IPS-15b (cell line): ENCODE measurements around the gene ABHD3.
"Not testable (repeated sequence)": the region's sequence is repeated elsewhere in the genome, so short reads cannot be mapped to it uniquely, and the experiment has no call there.

ENCODE experiments used
- H3K27me3 ChIP-seq: one replicate; pipeline ENCODE4 v1.6.1; 2013; ENCODE audit warnings: low read length; ENCODE audit not compliant: control insufficient read depth, insufficient read depth
- H3K36me3 ChIP-seq: one replicate; pipeline ENCODE4 v1.6.1; 2013; ENCODE audit warnings: low read length; ENCODE audit not compliant: control insufficient read depth, insufficient read depth
- H3K4me1 ChIP-seq: one replicate; pipeline ENCODE4 v1.6.1; 2013; ENCODE audit warnings: mild to moderate bottlenecking, low read length; ENCODE audit not compliant: control insufficient read depth, insufficient read depth
- H3K4me3 ChIP-seq: one replicate; pipeline ENCODE4 v1.5.1; 2013; ENCODE audit warnings: low read depth, low read length
- H3K9ac ChIP-seq: one replicate; pipeline ENCODE4 v1.6.1; 2013; ENCODE audit warnings: low read depth, mild to moderate bottlenecking, low read length
- H3K9me3 ChIP-seq: one replicate; pipeline ENCODE4 v1.6.1; 2013; ENCODE audit warnings: mild to moderate bottlenecking, low read length; ENCODE audit not compliant: control insufficient read depth, insufficient read depth

Gene ABHD3

GRCh38 chr18:21636769-21637168, 67.8 kb downstream of the ABHD3 start:
- Histone ChIP-seq H3K4me1 (no peaks in the 10 kb centered on the region), H3K9me3 (no peaks in the 10 kb centered on the region), H3K36me3 (peaks cover 4% of the 10 kb centered on the region), H3K9ac (no peak overlapping the region), H3K27me3 (no peaks in the 10 kb centered on the region), H3K4me3 (no peak overlapping the region)

GRCh38 chr18:21634588-21635199, 69.9 kb downstream of the ABHD3 start:
- no peaks in the 10 kb centered on the region for H3K9me3 ChIP-seq
- no peak overlapping the region for H3K9ac ChIP-seq
- peaks cover 11% of the 10 kb centered on the region for H3K36me3 ChIP-seq

GRCh38 chr18:21632393-21632792, 72.2 kb downstream of the ABHD3 start:
- no peak overlapping the region for H3K4me3 ChIP-seq
- no peaks in the 10 kb centered on the region for H3K9me3 ChIP-seq
- H3K36me3 ChIP-seq: peaks cover 17% of the 10 kb centered on the region
- H3K9ac ChIP-seq: no peak overlapping the region
- no peaks in the 10 kb centered on the region for H3K27me3 ChIP-seq
- H3K4me1 ChIP-seq: no peaks in the 10 kb centered on the region

More at GRCh38 chr18:21634588-21635199, 69.9 kb downstream of the ABHD3 start:
- Histone ChIP-seq H3K27me3 (no peaks in the 10 kb centered on the region), H3K4me1 (no peaks in the 10 kb centered on the region), H3K4me3 (no peak overlapping the region)

GRCh38 chr18:21629089-21629832, 75.3 kb downstream of the ABHD3 start:
- Histone ChIP-seq H3K9ac (no peak overlapping the region), H3K9me3 (no peaks in the 10 kb centered on the region), H3K4me3 (no peak overlapping the region), H3K27me3 (no peaks in the 10 kb centered on the region), H3K36me3 (peaks cover 26% of the 10 kb centered on the region), H3K4me1 (no peaks in the 10 kb centered on the region)

- H3K9me3 ChIP-seq, H3K4me1 ChIP-seq, H3K27me3 ChIP-seq, H3K36me3 ChIP-seq, H3K4me3 ChIP-seq, H3K9ac ChIP-seq: not testable (repeated sequence)
Observed at GRCh38 chr18:21621640-21622039, 82.9 kb downstream of the ABHD3 start.

- H3K9me3 ChIP-seq: no peaks in the 10 kb centered on the region
- no peaks in the 10 kb centered on the region for H3K27me3 ChIP-seq
- H3K9ac ChIP-seq: peak within 1 kb of the TSS; percentile 99
- H3K4me3 ChIP-seq: peak within 1 kb of the TSS; percentile 99
- peaks cover 4% of the 10 kb centered on the region for H3K36me3 ChIP-seq
- no peaks in the 10 kb centered on the region for H3K4me1 ChIP-seq
Observed at GRCh38 chr18:21612125-21613039, 92.2 kb downstream of the ABHD3 start, which contains the start of gene SNRPD1. Gene SNRPD1, plus strand, starts transcription at chr18:21612314. Its CDS starts 116 bp downstream, at chr18:21612430.

- H3K27me3 ChIP-seq, H3K9me3 ChIP-seq, H3K4me1 ChIP-seq, H3K36me3 ChIP-seq: not testable (repeated sequence)
- H3K9ac ChIP-seq: peak overlapping the region; percentile 99
- peak overlapping the region; percentile 99 for H3K4me3 ChIP-seq
Observed at GRCh38 chr18:21611401-21612124, 93.0 kb downstream of the ABHD3 start.

GRCh38 chr18:21605213-21605612, 99.4 kb downstream of the ABHD3 start:
- Histone ChIP-seq H3K9ac (no peak overlapping the region), H3K9me3 (no peaks in the 10 kb centered on the region), H3K4me3 (no peak overlapping the region), H3K4me1 (no peaks in the 10 kb centered on the region), H3K36me3 (no peaks in the 10 kb centered on the region), H3K27me3 (no peaks in the 10 kb centered on the region)

- no peak overlapping the region for H3K4me3 ChIP-seq
- no peaks in the 10 kb centered on the region for H3K9me3 ChIP-seq
Observed at GRCh38 chr18:21604671-21605070, 99.9 kb downstream of the ABHD3 start.

GRCh38 chr18:21602299-21602587, 102.3 kb downstream of the ABHD3 start:
- H3K9ac ChIP-seq: no peak overlapping the region
- no peaks in the 10 kb centered on the region for H3K36me3 ChIP-seq
- H3K4me1 ChIP-seq: peaks cover 3% of the 10 kb centered on the region
- no peak overlapping the region for H3K4me3 ChIP-seq
- no peaks in the 10 kb centered on the region for H3K27me3 ChIP-seq
- H3K9me3 ChIP-seq: no peaks in the 10 kb centered on the region

More at GRCh38 chr18:21604671-21605070, 99.9 kb downstream of the ABHD3 start:
- no peaks in the 10 kb centered on the region for H3K27me3 ChIP-seq
- H3K9ac ChIP-seq: no peak overlapping the region
- no peaks in the 10 kb centered on the region for H3K36me3 ChIP-seq
- H3K4me1 ChIP-seq: no peaks in the 10 kb centered on the region
